Measurements from ENCODE around the gene DDN. TPM values are rescaled to one million over a fixed set of nuclear protein-coding genes. Genes with fewer than 3 reads are reported as not detected.
A peak's percentile ranks its signal among the peaks of the same experiment; 100 is the strongest.

The DDN gene
- total and polyA plus RNA-seq, 10 donors: 0.09 to 2.0 (median 0.42) TPM; not detected in 1

DNA sequence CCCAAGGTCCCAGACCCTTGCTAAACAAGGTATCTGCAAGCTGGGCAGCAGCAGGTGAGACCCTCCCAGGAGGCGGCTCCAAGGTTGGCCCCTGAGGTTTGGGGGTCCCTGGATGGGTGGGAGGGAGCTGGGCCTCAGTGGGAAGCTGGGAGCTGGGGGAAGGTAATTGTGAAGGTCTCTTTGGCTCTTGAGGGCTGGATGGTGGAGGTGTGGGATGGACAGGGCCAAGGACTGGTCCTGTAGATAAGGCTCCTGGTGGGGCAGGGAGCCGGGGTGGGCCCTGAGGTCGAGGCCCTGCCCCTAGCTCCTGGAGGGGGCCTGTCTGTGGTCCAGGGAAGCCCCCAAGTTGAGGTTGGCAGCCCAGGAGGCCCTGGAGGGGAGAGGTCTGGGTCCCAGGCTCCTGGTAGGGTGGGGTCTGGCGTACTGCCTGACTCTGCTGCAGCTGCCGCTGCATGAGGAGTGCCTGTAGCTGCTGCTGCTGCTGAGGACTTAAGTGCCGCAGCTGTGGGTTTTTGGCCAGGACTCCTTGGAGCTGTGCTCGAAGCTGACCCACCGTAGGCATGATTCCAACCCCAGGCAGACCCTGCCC lies 32.5 kb upstream of the DDN start:
- no peak for DNase-seq
- Histone ChIP-seq H3K27me3 (replicated peaks in 1 of 7) (no peaks in the 10 kb centered on the region), H3K4me3 (no peak overlapping the region), H3K27ac (no peak overlapping the region), H3K9me3 (no peaks in the 10 kb centered on the region), H3K4me1 (peaks cover 0 to 9% (median 0%) of the 10 kb centered on the region in 6 donors), H3K36me3 (peaks cover 0 to 100% (median 80%) of the 10 kb centered on the region in 6 donors)
- 84 to 95% (median 93%) methylated on average over 8 of the region's 8 CpGs for WGBS, 5 donors
- TF ChIP-seq POLR2A (IDR thresholded peaks at IDR 0.05) (no peak), POLR2AphosphoS5 (IDR thresholded peaks at IDR 0.05) (peak in 2 of 3 donors; percentile 22 to 53)
- intact Hi-C loops (cut with DNase I; ENCODE audit: low total_unique reads): no loop called here

DNA sequence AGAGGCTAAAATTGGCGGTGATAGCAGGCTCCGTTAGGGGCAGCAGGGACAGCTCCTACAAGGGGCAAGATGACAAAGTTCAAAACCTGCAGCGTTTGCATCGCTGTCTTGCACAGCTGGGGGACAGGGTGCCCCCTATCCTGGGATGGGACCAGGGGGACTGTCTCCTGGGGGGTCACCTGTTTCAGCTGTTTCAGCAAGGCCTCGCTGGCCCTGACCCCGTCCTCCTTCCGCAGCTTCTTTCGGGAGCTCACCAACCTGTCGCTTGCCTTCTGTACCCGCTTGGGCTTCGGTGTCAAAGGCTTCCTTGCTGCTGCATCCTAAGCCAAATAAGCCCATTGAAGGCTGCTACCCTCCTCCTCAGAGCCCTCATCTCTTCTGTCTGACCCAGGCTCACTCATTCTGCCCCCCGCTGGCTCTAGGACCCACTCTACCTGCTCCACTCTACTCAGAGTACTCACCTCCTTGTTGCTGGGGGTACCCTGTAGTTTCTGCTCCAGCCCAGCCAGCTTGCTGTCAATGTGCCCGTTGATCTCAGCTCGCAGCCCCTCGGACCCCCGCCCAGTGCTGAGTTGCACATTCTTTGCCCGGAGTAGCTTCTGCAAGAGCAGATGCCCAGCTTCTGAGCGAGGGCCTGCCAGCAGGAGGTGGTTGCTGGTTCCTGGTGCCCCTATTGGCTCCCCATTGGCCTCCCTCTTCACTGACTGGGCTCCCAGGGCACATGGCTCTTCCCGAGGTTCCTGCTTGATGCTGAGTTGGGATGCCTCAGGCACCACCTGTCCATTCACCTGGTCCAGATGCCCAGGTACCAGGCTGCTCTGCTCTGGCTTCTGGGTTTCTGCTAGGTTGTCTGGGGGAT lies 31.8 kb upstream of the DDN start:
- H3K36me3 ChIP-seq: peaks cover 0 to 100% (median 83%) of the 10 kb centered on the region in 6 donors
- H3K4me3 ChIP-seq: no peak overlapping the region
- TF ChIP-seq POLR2AphosphoS5 (IDR thresholded peaks at IDR 0.05): peak in 2 of 3 donors; percentile 11 to 49
- TF ChIP-seq POLR2A (IDR thresholded peaks at IDR 0.05): no peak
- intact Hi-C loops (cut with DNase I; ENCODE audit: low total_unique reads): no loop called here
- peaks cover 0 to 9% (median 0%) of the 10 kb centered on the region in 6 donors for H3K4me1 ChIP-seq
- DNase-seq: no peak
- 95 to 97% (median 96%) methylated on average over 18 to 19 of the region's 19 CpGs for WGBS, 5 donors
- H3K27me3 ChIP-seq (replicated peaks in 1 of 7): no peaks in the 10 kb centered on the region
- H3K9me3 ChIP-seq: no peaks in the 10 kb centered on the region
- H3K27ac ChIP-seq: no peak overlapping the region

DNA sequence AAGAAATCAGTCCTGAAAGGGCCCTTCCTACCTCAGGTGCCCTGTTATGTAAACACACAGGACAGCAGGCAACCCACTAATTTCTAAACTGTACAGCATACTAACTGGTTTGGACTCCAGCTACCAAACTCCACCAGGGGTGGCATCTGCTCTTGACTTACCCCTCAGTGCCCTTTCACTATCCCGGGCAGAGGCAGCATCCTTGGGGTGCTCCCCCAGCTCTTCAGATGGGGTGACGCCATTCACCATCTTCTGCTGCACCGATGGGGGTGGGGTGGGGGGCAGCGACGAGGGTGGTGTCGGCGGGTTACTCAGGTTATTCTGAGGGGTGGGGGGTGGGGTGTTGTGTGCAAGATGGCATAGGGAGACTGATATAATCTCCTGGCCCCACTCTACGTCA lies 30.9 kb upstream of the DDN start:
- H3K4me3 ChIP-seq: no peak overlapping the region
- peaks cover 0 to 100% (median 88%) of the 10 kb centered on the region in 6 donors for H3K36me3 ChIP-seq
- no peaks in the 10 kb centered on the region for H3K9me3 ChIP-seq
- TF ChIP-seq, protein P1, sequence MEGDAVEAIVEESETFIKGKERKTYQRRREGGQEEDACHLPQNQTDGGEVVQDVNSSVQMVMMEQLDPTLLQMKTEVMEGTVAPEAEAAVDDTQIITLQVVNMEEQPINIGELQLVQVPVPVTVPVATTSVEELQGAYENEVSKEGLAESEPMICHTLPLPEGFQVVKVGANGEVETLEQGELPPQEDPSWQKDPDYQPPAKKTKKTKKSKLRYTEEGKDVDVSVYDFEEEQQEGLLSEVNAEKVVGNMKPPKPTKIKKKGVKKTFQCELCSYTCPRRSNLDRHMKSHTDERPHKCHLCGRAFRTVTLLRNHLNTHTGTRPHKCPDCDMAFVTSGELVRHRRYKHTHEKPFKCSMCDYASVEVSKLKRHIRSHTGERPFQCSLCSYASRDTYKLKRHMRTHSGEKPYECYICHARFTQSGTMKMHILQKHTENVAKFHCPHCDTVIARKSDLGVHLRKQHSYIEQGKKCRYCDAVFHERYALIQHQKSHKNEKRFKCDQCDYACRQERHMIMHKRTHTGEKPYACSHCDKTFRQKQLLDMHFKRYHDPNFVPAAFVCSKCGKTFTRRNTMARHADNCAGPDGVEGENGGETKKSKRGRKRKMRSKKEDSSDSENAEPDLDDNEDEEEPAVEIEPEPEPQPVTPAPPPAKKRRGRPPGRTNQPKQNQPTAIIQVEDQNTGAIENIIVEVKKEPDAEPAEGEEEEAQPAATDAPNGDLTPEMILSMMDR (IDR thresholded peaks at IDR 0.05 in 8 of 11, conservative IDR thresholded peaks at IDR 0.05 in 3 of 11): no peak
- TF ChIP-seq POLR2A (IDR thresholded peaks at IDR 0.05) (no peak), POLR2AphosphoS5 (IDR thresholded peaks at IDR 0.05) (no peak)
- DNase-seq: no peak
- peaks cover 0 to 9% (median 0%) of the 10 kb centered on the region in 6 donors for H3K4me1 ChIP-seq
- intact Hi-C loops (cut with DNase I; ENCODE audit: low total_unique reads): no loop called here
- H3K27me3 ChIP-seq (replicated peaks in 1 of 7): no peaks in the 10 kb centered on the region
- WGBS, 5 donors: 87 to 96% (median 92%) methylated on average over 7 to 8 of the region's 8 CpGs
- H3K27ac ChIP-seq: no peak overlapping the region

DNA sequence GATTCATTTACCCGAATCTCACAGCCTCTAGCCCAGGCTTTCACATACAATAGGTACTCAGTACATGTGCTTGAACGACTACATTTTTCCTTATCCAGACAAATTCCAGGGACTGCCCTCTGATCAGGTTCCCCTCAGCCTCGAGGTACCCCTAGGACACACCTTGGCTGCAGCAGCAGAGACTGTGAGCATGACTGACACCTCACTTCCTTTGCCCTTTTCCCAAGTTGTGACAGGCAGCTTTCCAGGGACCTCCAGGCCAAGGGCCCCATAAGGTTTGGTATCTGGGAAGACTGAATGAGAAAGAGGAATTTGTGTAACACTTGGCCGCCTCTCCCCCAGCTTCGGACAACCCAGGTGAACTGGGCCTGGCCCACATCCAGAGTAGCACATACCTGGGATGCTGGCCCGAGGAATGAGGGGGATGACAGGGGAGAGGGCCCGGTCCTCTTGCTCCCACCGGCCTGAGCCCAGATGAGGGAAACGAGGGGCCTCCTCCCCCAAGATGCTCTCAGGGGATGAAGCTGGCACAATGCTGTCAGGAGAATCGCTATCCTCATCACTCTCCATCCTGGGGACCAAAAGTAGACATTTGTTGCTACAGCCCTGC lies 29.6 kb upstream of the DDN start:
- peak in 2 of 3 donors; percentile 26 to 44 for TF ChIP-seq POLR2AphosphoS5 (IDR thresholded peaks at IDR 0.05)
- TF ChIP-seq, protein P1 (IDR thresholded peaks at IDR 0.05 in 8 of 11, conservative IDR thresholded peaks at IDR 0.05 in 3 of 11): no peak
- TF ChIP-seq POLR2A (IDR thresholded peaks at IDR 0.05): no peak
- peaks cover 0 to 100% (median 89%) of the 10 kb centered on the region in 6 donors for H3K36me3 ChIP-seq
- H3K9me3 ChIP-seq: no peaks in the 10 kb centered on the region
- no peak overlapping the region for H3K4me3 ChIP-seq
- intact Hi-C loops (cut with DNase I; ENCODE audit: low total_unique reads): no loop called here
- no peaks in the 10 kb centered on the region for H3K27me3 ChIP-seq (replicated peaks in 1 of 7)
- DNase-seq: no peak
- no peak overlapping the region for H3K27ac ChIP-seq
- 91 to 95% (median 93%) methylated on average over 7 to 10 of the region's 10 CpGs for WGBS, 5 donors
- peaks cover 0 to 9% (median 0%) of the 10 kb centered on the region in 6 donors for H3K4me1 ChIP-seq

All from spleen (tissue), 11 donors.